SK-MEL-5 (cell line): ENCODE data around the gene AAMDC. TPM values are rescaled to one million over a fixed set of nuclear protein-coding genes. Genes with fewer than 3 reads are reported as not detected.
A peak's percentile ranks its signal among the peaks of the same experiment; 100 is the strongest.
"Not testable (repeated sequence)": the region's sequence is repeated elsewhere in the genome, so short reads cannot be mapped to it uniquely, and the experiment has no call there.

Experiments used
- DNase-seq: peaks from one replicate; pipeline ENCODE4 v3.0.0-alpha.2; 2016; ENCODE audit warnings: low read depth, low spot score
- in situ Hi-C: cut with HindIII; loops from 2 replicates; pipeline ENCODE4 v1.10.0; 2016; ENCODE audit warnings: low sequenced_read_pairs, high pct_unique_total_duplicates, low pct_unique_long_range_greater_than_20kb
- total RNA-seq: library from RNA; depleted of rRNA; stranded (reverse); fragments of >200 nt; shearing (Covaris generic); gene quantifications from 2 replicates; pipeline ENCODE4 v1.2.3, GENCODE V29; 2014

Gene AAMDC
- total RNA-seq, 1 experiment from 2014 or later = 7.3 TPM

GRCh38 chr11:77871855-77872254 lies 50.9 kb downstream of the AAMDC start:
- DNase-seq = no peak
- in situ Hi-C loops = no loop called here

- DNase-seq = peak; percentile 48
- in situ Hi-C loops = no loop called here
Measured at GRCh38 chr11:77873345-77873744, 52.4 kb downstream of the AAMDC start.

GRCh38 chr11:77874206-77874605 lies 53.3 kb downstream of the AAMDC start:
- no peak for DNase-seq
- in situ Hi-C loops = no loop called here

- DNase-seq = no peak
- in situ Hi-C loops = no loop called here
Measured at GRCh38 chr11:77876045-77876444, 55.1 kb downstream of the AAMDC start.

- not testable (repeated sequence) for DNase-seq
Measured at GRCh38 chr11:77878247-77878646, 57.3 kb downstream of the AAMDC start.

GRCh38 chr11:77879218-77879617 lies 58.3 kb downstream of the AAMDC start:
- in situ Hi-C loops = no loop called here
- DNase-seq = no peak

More at GRCh38 chr11:77878247-77878646, 57.3 kb downstream of the AAMDC start:
- in situ Hi-C loops = not testable (repeated sequence)

- DNase-seq = no peak
Measured at GRCh38 chr11:77882396-77882795, 61.5 kb downstream of the AAMDC start.

GRCh38 chr11:77883775-77884174 lies 62.8 kb downstream of the AAMDC start:
- in situ Hi-C loops = no loop called here
- DNase-seq = no peak

More at GRCh38 chr11:77882396-77882795, 61.5 kb downstream of the AAMDC start:
- in situ Hi-C loops = no loop called here

GRCh38 chr11:77884186-77884828 lies 63.4 kb downstream of the AAMDC start:
- DNase-seq = no peak
- in situ Hi-C loops = no loop called here

GRCh38 chr11:77884829-77885190 lies 63.9 kb downstream of the AAMDC start:
- DNase-seq = no peak
- in situ Hi-C loops = no loop called here

GRCh38 chr11:77886401-77886800 lies 65.5 kb downstream of the AAMDC start:
- DNase-seq = no peak
- in situ Hi-C loops = no loop called here

GRCh38 chr11:77889045-77889444 lies 68.1 kb downstream of the AAMDC start:
- DNase-seq, in situ Hi-C loops: not testable (repeated sequence)

GRCh38 chr11:77890100-77890614 lies 69.2 kb downstream of the AAMDC start:
- DNase-seq, in situ Hi-C loops: not testable (repeated sequence)

- DNase-seq, in situ Hi-C loops: not testable (repeated sequence)
Measured at GRCh38 chr11:77890619-77891056, 69.7 kb downstream of the AAMDC start.

- DNase-seq, in situ Hi-C loops: not testable (repeated sequence)
Measured at GRCh38 chr11:77891256-77891655, 70.3 kb downstream of the AAMDC start.

GRCh38 chr11:77891703-77892102 lies 70.8 kb downstream of the AAMDC start:
- in situ Hi-C loops, DNase-seq: not testable (repeated sequence)

- DNase-seq, in situ Hi-C loops: not testable (repeated sequence)
Measured at GRCh38 chr11:77894949-77895348, 74.0 kb downstream of the AAMDC start.

- in situ Hi-C loops = no loop called here
- no peak for DNase-seq
Measured at GRCh38 chr11:77908835-77909234, 87.9 kb downstream of the AAMDC start.

GRCh38 chr11:77909277-77909676 lies 88.3 kb downstream of the AAMDC start:
- no peak for DNase-seq
- in situ Hi-C loops = no loop called here
